Jurkat, Clone E6-1 (cell line): ENCODE data around the gene MICA. TPM values are rescaled to one million over a fixed set of nuclear protein-coding genes. Genes with fewer than 3 reads are reported as not detected.
"Not testable (repeated sequence)": the region's sequence is repeated elsewhere in the genome, so short reads cannot be mapped to it uniquely, and the experiment has no call there.

ENCODE experiments used
- DNase-seq: peaks from one replicate; pipeline ENCODE4 v3.0.0-alpha.2; 2011; ENCODE audit warnings: low read depth, low spot score
- H3K4me3 ChIP-seq: 2 replicates; pipeline ENCODE4 v1.5.1; 2011; ENCODE audit warnings: mild to moderate bottlenecking, low read length, control low read depth, moderate library complexity
- polyA plus RNA-seq: library from polyadenylated mRNA; unstranded; fragments of >200 nt; gene quantifications from one replicate; pipeline ENCODE4 v1.2.1, GENCODE V29; 2012; ENCODE audit warnings: missing spikeins; ENCODE audit not compliant: insufficient read length, insufficient read depth

MICA gene
- polyA plus RNA-seq = 8.2 TPM

GRCh38 chr6:31403283-31404060, at the start of gene MICA:
MICA (plus strand) TSS chr6:31403595; CDS start chr6:31403633, 38 bp downstream.
- H3K4me3 ChIP-seq = peak within 1 kb of the TSS; percentile 65
- DNase-seq = peak; percentile 50

DNA sequence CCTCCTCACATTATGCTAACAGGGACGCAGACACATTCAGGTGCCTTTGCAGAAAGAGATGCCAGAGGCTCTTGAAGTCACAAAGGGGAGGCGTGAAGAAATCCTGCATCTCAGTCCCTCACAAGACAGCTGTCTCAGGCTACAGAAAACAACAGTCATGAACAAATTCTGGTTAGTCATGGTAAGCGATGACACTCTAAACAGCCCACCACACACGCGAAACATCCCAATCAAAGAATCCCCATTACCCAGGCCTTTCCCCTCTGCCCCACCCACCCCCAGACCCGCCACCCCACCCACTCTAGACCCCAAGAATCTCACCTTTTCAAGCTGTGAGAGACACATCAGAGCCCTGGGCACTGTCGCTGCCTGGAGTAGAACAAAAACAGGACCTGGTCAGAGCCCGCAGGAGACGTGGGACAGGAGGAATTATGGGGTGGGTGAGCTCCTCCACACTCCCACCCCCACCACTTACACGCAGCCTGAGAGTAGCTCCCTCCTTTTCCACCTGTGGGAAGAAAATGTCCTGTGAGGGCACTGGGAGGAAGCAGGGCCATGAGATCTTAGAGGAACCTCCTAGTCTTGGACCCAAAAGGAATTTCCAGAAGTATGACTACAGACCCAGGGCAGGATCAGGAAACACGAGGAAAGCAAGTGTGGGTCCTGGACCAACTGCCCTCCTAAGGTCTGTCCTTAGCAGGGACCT, 49.1 kb upstream of the MICA start:
- no peak overlapping the region for H3K4me3 ChIP-seq

DNA sequence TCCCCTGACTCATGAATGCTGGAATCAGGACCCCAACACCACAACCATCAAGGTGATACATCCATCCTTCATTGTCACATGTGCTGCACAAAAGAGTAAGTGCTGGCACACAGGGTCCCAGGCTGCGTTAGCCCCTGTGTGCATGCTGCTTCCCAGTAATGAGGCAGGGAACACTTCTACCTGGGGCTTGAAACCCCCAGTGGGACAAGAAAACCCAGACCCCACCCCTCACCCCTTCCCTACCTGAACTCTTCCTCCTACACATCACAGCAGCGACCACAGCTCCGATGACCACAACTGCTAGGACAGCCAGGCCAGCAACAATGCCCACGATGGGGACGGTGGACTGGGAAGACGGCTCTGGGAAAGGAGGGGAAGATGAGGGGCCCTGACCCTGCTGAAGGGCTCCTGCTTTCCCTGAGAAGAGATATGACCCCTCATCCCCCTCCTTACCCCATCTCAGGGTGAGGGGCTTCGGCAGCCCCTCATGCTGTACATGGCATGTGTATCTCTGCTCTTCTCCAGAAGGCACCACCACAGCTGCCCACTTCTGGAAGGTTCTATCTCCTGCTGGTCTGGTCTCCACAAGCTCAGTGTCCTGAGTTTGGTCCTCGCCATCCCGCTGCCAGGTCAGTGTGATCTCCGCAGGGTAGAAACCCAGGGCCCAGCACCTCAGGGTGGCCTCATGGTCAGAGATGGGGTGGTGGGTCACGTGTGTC, 48.4 kb upstream of the MICA start:
- H3K4me3 ChIP-seq = no peak overlapping the region
- no peak for DNase-seq

More for the DNA sequence above, 49.1 kb upstream of the MICA start:
- no peak for DNase-seq

DNA sequence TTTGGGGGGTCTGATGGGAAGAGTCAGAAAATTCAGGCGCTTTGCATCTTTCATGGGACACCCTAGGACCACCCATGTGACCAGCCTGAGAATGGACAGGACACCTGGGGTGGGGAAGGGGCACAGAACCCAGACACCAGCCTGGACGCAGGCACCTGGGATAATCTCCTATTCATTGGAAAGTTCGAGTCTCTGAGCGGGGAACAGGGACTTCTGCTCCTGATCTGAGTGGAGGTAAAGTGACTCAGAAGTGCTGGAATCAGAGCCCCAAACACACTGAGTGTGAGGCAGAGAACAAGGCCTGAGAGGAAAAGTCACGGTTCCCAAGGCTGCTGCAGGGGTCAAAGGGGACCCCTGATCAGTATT, 47.8 kb upstream of the MICA start:
- H3K4me3 ChIP-seq = no peak overlapping the region
- DNase-seq = no peak

DNA sequence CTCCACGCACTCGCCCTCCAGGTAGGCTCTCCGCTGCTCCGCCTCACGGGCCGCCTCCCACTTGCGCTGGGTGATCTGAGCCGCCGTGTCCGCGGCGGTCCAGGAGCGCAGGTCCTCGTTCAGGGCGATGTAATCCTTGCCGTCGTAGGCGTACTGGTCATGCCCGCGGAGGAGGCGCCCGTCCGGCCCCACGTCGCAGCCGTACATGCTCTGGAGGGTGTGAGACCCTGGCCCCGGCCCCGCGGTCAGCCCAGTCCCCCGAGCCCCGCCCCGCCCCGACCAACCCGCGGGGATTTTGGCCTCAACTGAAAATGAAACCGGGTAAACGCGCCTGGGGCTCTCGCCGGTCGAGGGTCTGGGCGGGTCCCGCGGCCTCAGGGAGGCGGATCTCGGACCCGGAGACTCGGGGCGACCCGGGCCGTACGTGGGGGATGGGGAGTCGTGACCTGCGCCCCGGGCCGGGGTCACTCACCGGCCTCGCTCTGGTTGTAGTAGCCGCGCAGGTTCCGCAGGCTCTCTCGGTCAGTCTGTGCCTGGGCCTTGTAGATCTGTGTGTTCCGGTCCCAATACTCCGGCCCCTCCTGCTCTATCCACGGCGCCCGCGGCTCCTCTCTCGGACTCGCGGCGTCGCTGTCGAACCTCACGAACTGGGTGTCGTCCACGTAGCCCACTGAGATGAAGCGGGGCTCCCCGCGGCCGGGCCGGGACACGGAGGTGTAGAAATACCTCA, 47.0 kb upstream of the MICA start:
- peak overlapping the region; percentile 60 for H3K4me3 ChIP-seq
- no peak for DNase-seq

DNA sequence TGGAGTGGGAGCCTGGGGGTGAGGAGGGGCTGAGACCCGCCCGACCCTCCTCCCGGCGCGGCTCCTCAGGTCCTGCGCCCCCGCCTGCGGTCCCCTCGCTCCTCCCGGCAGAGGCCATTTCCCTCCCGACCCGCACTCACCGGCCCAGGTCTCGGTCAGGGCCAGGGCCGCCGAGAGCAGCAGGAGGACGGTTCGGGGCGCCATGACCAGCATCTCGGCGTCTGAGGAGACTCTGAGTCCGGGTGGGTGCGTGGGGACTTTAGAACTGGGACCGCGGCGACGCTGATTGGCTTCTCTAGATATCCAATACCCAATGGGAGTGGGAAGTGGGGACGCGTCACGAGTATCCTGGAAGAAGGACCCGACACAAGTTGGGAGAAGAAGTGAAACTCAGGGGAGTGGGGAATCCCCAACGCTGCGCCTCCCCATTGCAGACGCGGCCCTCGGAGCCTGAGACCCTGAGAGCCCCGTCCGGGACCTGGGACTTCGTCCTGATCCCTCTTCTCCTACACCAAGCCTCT, 46.4 kb upstream of the MICA start, which contains the start of gene HLA-B:
HLA-B (minus strand) TSS at position 234 of the 521 bp plus-strand sequence; CDS start at position 213, 21 bp downstream.
- peak within 1 kb of the TSS; percentile 60 for H3K4me3 ChIP-seq
- DNase-seq = peak; percentile 83

DNA sequence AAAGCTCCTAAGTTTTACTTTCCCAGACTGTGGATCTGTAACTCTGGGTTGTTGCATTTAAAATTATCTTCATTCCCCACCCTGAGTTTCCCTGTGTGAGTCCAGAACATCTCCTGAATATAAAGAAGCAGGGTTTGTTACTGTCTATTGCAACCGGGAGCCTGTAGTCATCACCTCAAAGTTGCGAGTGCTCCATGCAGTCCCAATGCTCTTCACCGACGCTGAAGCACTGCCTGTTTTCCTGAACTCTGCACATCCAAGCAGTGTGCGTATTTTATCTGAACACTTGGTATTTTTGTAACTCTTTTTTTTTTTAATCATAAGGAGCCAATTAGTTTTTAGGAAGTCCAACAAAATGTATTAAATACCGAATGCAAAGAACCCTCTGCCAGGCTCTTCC, 45.5 kb upstream of the MICA start:
- no peak overlapping the region for H3K4me3 ChIP-seq

GRCh38 chr6:31358302-31358701, 45.1 kb upstream of the MICA start:
- DNase-seq = no peak
- H3K4me3 ChIP-seq = no peak overlapping the region

More for the DNA sequence above, 45.5 kb upstream of the MICA start:
- DNase-seq = no peak

GRCh38 chr6:31359581-31359980, 43.8 kb upstream of the MICA start:
- DNase-seq = no peak
- H3K4me3 ChIP-seq = no peak overlapping the region

- no peak for DNase-seq
- no peak overlapping the region for H3K4me3 ChIP-seq
Measured at GRCh38 chr6:31362751-31363150, 40.6 kb upstream of the MICA start.

- no peak for DNase-seq
- H3K4me3 ChIP-seq = no peak overlapping the region
Measured at GRCh38 chr6:31363811-31364210, 39.6 kb upstream of the MICA start.

- no peak overlapping the region for H3K4me3 ChIP-seq
- DNase-seq = no peak
Measured at GRCh38 chr6:31365864-31366263, 37.5 kb upstream of the MICA start.

DNA sequence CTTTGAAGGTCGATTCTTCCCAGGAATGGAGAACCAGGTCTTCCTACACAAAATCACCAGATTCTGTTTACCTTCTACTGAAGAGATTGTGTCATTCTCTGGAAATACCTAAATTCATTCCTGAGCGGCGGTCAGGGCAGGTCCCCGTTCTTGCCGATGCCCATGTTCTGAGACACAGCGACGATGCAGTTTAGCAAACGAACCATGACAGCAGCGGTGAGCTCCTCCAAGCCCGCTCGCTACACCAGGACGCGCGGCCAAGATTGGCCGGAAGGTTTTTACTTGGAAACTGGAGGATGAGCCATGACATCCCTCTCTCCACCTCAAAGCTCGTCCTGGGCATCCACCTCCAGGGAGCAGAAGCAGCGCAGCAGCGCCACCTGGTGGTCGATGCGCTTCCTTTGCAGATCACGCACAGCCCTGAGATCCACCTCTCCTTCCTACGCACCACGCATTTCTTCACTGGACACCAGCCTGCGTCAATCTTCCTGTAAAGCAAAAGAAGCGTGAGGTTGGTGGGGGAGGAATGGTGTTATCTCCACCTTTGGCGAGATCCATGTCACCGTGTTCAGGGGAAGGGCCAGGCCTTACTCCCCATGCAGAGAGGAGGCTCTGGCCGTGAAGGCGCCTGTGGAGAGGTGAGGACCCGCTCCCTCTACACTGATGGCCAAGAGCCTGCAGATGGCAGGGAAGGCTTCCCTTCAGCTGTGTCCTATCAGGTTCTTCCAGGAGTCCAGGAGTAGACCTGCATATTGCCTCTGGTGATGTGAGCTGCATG, 36.5 kb upstream of the MICA start:
- peak; percentile 72 for DNase-seq
- peak overlapping the region; percentile 23 for H3K4me3 ChIP-seq

GRCh38 chr6:31368461-31368860, 34.9 kb upstream of the MICA start:
- no peak for DNase-seq
- H3K4me3 ChIP-seq = no peak overlapping the region

- DNase-seq, H3K4me3 ChIP-seq: not testable (repeated sequence)
Measured at GRCh38 chr6:31374118-31374517, 29.3 kb upstream of the MICA start.

DNA sequence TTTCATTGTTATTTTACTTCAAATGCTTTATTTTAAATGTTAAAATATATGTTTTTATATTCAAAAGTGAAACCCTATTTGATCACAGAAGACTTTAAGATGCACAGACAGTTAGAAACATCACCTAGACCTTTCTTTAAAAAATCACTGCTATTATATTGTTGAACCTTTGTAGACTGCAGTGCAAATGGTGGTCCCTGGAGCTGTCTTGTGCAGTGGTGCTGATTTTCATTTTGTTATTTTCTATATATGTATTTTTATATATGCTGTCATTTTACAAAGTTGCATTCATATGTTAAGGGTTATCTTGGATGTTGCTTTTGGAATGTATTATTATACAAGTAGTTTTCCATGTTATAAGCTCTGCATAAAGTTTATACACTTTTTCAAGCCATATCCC, 27.7 kb upstream of the MICA start:
- no peak for DNase-seq
- no peak overlapping the region for H3K4me3 ChIP-seq

DNA sequence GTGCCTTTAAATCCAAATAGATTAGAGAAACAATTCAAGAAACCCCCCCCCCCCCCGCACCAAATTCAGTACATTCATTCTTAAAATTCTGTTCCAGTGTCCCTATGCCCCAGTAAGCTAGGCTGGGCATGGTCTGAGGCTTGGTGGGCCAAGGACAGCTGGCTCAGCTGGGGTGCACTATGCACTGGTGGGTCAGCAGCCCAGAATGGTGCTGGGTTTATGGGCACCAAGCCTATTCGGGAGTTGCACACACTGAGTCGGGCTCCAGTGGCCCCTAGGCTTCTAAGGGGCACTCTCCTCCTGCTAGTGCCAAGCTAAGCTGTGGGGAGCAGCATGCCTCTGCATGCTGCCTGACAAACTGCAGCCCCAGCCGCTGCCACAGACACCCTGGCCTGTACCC, 26.4 kb upstream of the MICA start:
- DNase-seq = no peak
- no peak overlapping the region for H3K4me3 ChIP-seq

DNA sequence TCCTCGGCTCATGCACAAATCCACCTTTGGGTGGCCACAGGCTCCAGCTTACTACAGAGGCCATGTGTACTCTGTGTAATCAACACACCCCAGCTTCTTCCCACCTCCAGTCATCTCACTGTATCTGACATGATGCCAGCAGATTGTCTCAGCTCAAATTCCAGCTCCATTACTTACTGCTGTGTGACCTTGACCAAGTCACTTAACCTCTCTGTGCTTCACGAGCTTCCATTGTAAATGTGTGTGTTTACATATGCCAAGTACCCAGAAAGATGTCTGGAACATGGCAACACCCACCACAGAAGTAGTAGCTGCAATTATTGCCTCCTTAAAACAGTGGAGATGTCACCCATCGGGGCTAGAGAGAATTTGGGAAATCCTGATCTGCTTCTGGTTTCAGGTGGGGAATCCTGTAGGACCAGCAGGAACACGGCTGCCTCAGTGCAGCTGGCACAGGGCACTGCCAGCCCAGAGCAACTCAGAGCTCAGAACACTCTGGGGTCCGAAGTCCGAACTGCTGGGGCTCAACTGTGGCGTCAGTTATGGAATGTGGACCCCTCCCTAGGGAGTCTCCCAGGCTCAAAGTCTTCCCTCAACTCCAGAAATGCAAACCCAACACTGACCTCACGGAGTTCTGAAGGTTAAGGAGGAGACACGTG, 25.2 kb upstream of the MICA start:
- H3K4me3 ChIP-seq = no peak overlapping the region
- DNase-seq = no peak
